DMS53 (cell line): Measurements from ENCODE around the gene SIGLEC14.

ENCODE experiments used
- DNase-seq: peaks from one replicate; lab custom pipeline; 2025; lab: John Stamatoyannopoulos, UW

Gene SIGLEC14

DNA sequence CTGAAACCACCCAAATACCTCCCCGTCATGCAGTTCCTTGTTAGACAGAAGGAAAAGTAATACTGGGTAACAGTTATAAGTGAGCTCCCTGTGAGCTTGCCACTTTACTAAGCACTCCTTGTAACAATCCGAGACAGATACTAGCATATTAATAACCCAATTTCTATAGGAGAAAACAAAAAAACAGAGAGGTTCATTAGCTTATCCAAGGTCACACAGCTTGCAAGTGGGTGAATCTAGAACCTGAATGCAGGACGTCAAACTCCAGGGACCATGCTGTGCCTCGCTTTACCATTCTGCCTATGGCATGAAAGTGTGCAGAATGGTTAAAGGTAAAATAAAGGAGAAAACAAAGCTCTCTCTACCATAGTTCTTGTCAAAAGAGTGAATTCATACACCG lies 31.8 kb downstream of the SIGLEC14 start:
- no peak for DNase-seq

DNA sequence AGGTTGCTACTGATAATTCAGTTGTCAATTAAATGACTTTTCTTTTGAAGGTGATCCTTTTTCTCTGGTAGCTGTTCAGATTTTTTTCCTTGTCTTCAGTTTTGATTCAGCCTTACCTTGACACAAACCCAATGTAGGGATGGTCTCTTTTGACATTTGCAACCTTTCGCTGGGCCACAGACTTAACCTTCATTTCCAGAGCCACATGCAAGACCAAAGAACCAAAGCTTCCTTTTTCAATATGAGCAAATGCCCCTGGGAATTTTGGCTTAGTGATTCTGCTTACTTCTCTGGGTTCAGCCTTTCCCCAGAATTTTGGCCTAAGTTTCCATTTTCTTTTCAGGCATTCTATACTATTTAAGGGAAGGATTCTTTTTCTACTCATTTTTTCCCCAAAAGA lies 36.0 kb downstream of the SIGLEC14 start:
- no peak for DNase-seq

DNA sequence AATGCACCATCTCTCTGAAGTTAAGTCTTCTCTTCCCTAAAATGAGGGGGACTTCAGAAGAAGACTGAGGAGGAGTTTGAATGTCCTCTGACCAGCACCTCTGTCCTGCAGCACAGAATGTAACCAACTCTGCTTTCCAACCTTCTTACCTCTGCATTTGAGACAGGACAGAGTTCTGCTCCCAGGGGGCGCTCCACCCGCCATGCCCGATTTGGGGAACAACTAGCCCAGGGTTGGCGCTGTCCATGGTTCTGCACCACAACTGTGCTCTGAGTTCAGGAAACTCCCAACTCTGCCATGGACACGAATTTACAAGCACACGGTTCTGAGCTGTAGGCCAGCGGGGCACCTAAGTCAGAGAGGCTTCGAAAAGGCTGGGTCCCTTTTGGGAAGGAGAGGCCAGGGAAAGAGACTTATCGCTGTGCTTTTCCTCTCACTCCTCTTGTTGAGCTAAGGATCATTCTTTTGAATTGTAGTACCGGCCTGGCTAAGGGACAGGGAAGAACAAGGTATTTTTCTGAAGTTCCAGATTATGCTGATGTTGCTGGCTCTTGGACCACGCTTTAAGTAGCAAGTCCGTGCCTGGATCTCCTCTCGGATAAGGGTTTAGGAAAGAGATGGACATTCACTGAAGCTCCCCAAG lies 38.6 kb downstream of the SIGLEC14 start:
- peak; percentile 22 for DNase-seq

DNA sequence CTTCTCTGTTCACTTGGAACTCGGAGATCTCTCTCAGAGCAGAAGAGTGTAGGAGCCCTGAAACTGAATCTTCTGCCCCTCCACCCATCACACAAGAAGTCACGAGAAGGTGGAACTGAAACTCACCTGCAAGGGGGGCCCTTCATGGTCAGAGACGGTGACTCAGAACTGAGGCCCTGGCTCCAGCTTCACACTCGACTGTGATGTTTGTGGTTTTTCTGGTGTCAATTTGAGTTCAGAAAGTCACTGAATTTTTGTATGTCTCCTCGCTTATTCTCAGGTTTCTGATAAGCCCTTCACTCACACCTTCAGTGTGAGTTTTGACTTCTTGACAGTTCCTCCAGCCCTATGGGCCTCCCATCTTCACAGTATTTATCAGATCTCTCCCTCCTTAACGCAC lies 39.5 kb downstream of the SIGLEC14 start:
- no peak for DNase-seq

DNA sequence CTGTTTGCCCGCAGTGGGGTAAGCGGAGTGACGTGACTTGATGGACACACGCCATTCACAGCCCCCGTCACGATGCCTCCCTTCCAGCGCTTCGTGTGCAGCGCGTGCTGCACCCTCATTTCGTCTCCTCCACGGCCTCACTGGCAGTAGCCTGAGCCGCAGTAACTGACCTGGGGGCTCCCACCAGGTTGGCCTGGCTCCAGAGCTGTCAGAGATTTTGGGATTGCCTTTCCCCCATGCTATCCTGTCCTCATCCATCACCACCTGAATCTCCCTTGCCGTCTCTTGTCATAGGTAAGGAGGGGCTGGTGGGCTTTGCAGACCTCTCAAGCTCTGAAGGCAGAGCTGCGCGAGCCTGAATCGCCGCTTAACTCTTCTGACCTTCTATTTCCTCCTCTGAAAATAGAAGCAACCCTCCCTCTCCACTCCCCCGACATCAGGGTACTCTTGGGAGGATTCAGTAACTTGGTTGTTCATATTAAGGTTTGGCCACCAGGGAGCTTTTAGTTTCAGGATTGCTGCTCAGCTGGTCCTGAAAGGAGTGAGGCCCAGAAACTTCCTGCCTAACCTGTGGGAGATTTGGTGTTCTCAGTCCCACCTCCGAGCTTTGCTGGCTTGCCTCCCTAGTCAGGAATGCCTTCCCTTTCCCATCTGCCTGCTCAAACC lies 44.3 kb downstream of the SIGLEC14 start:
- DNase-seq, result no peak

DNA sequence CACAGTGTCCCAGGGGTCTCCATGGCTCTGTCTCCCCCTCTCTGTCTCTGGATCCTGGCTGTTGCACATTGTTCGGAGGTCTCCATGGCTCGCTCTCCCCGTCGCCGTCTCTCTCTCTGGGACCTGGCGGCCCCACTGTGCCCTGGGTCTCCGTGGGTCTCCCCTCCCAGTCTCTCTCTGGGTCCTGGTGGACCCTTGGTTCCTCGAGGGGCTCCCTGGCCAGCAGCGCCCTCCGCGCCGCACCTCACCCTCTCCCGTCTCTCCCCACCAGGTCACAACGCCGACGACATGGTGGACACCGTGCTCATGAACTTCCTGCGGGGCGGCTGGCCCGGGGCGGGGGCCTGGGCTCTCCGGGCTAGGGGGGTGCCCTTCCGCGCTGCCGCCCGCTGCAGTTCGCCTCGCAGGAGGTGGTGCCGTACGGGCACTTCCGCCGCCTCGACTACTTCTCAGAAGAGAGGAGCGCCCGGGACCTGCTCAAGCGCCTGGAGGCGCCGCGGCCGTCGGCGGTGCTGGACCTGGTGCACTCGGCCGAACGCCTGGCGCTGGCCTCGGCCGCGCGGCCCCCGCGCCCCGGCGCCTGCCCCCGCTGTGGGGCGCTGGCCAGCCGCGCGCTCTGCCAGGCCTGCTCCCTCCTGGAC lies 45.6 kb downstream of the SIGLEC14 start:
- DNase-seq, result no peak

DNA sequence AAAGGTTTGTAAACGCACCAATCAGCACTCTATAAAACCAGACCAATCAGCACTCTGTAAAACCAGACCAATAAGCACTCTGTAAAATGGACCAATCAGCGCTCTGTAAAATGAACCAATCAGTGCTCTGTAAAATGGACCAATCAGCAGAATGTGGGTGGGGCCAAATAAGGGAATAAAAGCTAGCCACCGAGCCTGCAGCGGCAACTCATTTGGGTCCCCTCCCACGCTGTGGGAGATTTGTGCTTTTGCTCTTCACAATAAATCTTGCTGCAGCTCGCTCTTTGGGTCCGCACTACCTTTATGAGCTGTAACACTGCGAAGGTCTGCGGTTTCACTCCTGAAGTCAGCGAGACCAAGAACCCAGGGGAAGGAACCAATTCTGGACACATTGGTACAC lies 47.5 kb downstream of the SIGLEC14 start:
- no peak for DNase-seq

DNA sequence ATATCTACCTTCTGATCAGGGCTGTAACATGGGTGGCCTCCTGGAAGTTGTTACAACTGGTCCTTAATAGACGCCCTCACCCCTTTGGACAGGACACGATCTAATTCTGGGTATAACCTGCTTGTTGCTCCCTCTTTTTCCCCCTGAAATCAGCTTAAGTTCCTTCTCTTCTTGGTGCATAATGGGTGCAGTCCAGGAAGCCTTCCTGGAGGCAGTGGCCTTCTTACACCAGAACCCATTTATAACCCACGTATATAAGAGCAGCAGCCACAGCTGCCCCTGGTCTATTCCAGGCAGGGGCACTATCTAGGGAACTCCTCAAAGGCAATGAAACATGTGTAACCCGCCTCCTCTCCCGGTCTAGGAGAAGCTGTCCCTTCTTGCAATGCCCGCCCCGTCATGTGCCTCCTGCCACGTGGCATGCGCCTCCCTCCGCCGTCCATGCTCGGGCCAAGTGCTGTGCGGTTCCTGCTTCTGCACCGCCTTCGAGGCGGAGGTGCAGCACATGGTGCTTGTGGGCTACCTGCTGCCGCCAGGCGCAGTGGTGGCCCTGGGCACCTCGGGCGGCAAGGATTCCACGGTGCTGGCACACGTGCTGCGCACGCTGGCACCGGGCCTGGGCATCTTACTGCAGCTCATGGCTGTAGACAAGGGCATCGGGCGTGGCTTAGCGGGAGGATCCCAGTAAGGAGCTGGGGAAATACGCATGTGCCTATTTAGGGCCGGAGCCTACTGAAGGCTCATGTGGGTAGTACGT lies 48.3 kb downstream of the SIGLEC14 start:
- no peak for DNase-seq

DNA sequence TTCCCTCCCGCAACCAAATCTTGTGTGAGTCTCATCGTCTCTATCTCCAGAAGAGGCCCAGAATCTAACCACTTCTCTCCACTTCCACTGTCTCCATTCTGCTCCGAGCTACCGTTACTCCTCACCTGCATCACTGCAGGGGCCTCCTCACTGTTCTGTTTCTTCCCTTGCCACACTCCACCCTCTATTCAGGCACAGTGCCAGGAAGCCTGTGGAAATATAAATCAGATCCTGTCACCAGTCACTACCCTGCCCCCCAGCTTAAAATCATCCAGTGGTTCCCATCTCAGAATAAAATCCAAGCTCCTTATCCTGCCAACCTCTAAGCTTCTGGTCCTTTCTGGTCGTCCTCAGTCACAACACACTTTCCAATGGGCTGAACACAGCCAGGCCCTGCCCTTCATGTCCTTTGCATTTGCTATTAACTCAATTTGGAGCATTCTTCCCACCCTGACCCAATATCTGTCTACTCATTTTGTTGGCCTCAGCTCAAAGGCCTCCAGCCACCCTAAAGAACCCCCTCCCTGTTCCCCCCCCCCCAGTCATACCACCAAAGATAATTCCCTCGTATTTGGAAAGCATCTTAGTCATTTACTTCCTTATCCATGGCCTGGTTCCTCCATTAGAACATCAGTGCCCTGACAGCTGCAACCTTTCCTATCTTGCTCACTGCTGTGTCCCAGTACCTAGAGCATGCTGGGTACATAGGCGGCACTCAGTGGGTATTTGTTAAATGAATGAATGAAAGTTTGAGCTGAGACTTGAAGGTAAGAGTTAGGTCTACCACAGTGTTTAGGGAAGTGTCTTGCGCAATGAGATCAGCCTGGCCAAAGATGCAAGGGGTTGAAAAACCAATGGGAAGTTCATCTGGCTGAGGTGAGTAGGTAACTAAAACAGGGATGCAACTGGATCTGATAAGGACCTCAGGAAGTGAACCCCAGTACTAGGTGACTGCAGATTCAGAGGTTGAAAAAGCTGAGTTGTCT lies 51.1 kb downstream of the SIGLEC14 start:
- no peak for DNase-seq

DNA sequence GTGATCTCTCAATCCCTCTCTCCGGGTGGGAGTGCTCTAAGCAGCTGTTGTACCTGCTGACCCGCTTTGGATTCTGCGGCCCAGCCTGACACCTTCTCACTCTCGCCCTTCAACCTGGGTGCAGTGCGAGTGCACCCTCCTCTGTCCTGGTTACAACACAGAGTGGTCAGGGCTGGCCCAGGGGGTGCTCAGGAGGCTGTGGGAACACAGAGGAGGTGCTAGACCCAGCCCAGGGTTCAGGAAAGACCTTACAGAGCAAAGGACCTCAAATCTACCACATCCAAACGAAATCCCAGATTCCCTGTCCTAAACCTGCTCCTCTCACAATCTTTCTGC lies 51.9 kb downstream of the SIGLEC14 start:
- no peak for DNase-seq

DNA sequence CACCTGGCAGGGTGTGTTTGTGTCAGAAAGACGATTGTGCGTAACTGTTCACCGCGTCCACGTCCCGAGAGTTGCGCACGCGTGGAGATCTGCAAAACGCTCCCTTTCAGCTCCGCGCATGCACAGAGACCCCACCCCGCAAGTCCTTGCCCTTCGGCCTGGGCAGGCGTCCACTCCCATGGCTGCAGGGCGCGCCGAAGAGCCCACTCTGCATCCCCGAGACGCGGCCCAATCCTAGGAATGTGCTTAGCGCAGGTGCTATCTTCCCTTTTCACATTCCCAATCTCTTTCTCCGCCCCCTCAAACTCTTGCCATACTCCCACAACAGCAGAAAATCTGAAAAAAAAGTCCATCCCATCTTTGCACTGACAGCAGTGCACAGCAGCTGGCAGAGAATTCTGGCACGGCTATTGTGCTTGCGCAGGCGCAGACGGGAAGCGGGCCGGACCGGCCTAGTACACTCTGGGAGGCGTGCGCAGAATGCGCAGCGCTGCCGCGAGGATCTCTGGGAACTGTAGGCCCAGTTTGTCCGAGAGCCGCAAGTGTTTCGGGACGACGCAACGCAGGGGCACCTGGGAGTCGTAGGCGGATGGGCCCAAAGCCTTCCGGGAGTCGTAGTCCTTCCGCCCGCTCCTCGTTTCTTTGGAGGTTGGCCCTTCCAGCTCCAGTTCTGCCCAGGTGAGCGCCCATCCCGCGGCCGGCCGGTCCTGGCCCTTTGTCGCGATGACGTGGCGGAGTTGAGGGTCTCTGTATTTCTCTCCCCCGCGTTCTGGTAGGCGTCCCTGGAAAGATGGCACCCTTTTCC lies 52.5 kb downstream of the SIGLEC14 start:
- DNase-seq, result peak; percentile 71

DNA sequence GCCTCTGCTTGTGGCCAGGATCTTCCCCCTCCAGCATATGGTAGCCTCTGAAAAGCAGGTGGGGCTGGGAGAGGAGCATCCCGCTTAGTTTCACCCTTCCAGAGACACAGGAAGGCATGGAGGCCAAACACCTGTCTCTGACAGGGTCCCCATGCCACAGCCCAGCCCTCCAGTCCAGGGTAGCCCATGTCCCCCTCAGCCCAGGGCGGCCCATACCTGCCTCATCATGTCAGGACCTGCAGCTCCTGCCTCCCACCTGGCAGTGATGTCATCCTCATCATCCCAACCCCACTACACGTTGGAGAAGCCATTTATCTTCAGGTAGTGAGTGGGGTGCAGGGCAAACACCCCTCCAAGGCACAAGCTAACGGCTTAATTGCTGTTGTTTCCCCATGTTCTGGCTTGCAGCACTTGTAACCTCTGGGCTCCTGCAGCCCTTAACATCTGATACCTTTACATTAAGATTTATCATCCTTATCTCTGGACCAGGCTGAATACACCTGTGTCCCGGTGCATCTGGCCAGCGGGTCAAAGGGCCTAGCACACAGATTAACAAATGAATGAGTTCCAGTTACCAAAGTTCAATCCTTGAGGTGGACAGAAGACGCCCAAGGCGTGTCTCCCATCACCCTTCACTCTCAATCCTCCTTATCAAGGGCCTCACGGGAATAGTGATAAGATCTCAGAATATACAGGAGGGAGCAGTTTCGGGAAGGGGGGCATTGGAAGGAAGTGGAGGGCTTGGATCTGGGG lies 53.3 kb downstream of the SIGLEC14 start:
- no peak for DNase-seq
